Prostate gland (tissue), 2 donors: ENCODE measurements around the gene ARHGEF4. TPM values are rescaled to one million over a fixed set of nuclear protein-coding genes. Genes with fewer than 3 reads are reported as not detected.

ENCODE experiments used
- DNase-seq: peaks from one replicate; pipeline ENCODE4 v3.0.0-alpha.2; 2019; ENCODE audit warnings: low spot score
- H3K27ac ChIP-seq, 2 donors: fragments of 200-600 bp; sonication (generic); 2 replicates each; pipeline ENCODE4 v1.5.1; 2017 to 2019
- H3K27me3 ChIP-seq: fragments of 200-600 bp; sonication (generic); replicated peaks from 2 replicates; pipeline ENCODE4 v1.5.1; 2019; ENCODE audit not compliant: insufficient read depth
- H3K36me3 ChIP-seq, 2 donors: fragments of 200-600 bp; sonication (generic); 1 replicate in 1 of 2; 2 replicates in 1 of 2; pipeline versions ENCODE4 v1.5.1 to v1.8.1; 2017 to 2019
- H3K4me1 ChIP-seq: fragments of 200-600 bp; sonication (generic); replicated peaks from 2 replicates; pipeline ENCODE4 v1.5.1; 2019
- H3K4me3 ChIP-seq, 2 donors: fragments of 200-600 bp; sonication (generic); 2 replicates each; pipeline ENCODE4 v1.5.1; 2017 to 2019
- H3K9me3 ChIP-seq: fragments of 200-600 bp; sonication (generic); 2 replicates; pipeline ENCODE4 v1.5.1; 2017
- CTCF ChIP-seq, 4 experiments: fragments of 200-600 bp in 2 of 4; fragments of 450-650 bp in 2 of 4; sonication (generic) in 2 of 4; IDR thresholded peaks; 1 replicate in 3 of 4; 2 replicates in 1 of 4; pipeline ENCODE4 v1.5.1; 2016 to 2019; ENCODE audit warnings: antibody characterized with exemption in 4 of 4, mild to moderate bottlenecking in 2 of 4, moderate library complexity in 2 of 4
- POLR2A ChIP-seq: fragments of 450-650 bp; IDR thresholded peaks from one replicate; pipeline ENCODE4 v1.6.1; 2016; ENCODE audit warnings: antibody characterized with exemption, mild to moderate bottlenecking
- POLR2AphosphoS5 ChIP-seq: sonication (generic); formaldehyde crosslinking; IDR thresholded peaks from one replicate; pipeline ENCODE4 v1.6.1; 2017; ENCODE audit warnings: antibody characterized with exemption
- WGBS: methylation state at CpG from one replicate; pipeline ENCODE4 v1.1.5; 2018; 5-methylcytosine and 5-hydroxymethylcytosine counted together
- intact Hi-C: fragments of 100-400 bp; cut with DNase I; formaldehyde crosslinking; loops from one replicate; pipeline ENCODE4 v1.14.2; 2022
- total RNA-seq, 2 donors: library from RNA; depleted of rRNA; stranded (reverse); fragments of >200 nt; gene quantifications; one replicate each; pipeline ENCODE4 v1.1.0, GENCODE V29; 2016

Gene ARHGEF4
- total RNA-seq, 2 donors from 2014 or later = 9.6 to 56.0 TPM

GRCh38 chr2:130963849-130964793 lies 127.4 kb downstream of the ARHGEF4 start:
- DNase-seq = peak; percentile 21
- intact Hi-C loops = no loop called here
- H3K27ac ChIP-seq = no peak overlapping the region
- TF ChIP-seq POLR2AphosphoS5 (no peak), POLR2A (no peak), CTCF (IDR thresholded peaks at IDR 0.05) (peak in 3 of 4 experiments; percentile 13 to 20 (median 18))
- H3K9me3 ChIP-seq = no peaks in the 10 kb centered on the region
- peaks cover 11% of the 10 kb centered on the region for H3K27me3 ChIP-seq
- H3K4me3 ChIP-seq = peak overlapping the region; percentile 9 to 25
- H3K36me3 ChIP-seq = no peaks in the 10 kb centered on the region
- H3K4me1 ChIP-seq = no peaks in the 10 kb centered on the region
- WGBS = 3% methylated on average over 63 of the region's 84 CpGs

GRCh38 chr2:130964931-130965330 lies 128.2 kb downstream of the ARHGEF4 start:
- Histone ChIP-seq H3K4me1 (no peaks in the 10 kb centered on the region), H3K4me3 (no peak overlapping the region), H3K9me3 (no peaks in the 10 kb centered on the region), H3K27me3 (peaks cover 11% of the 10 kb centered on the region), H3K27ac (no peak overlapping the region), H3K36me3 (no peaks in the 10 kb centered on the region)
- intact Hi-C loops = no loop called here
- 66% methylated on average over 3 of the region's 3 CpGs for WGBS
- no peak for TF ChIP-seq CTCF (IDR thresholded peaks at IDR 0.05)
- no peak for TF ChIP-seq POLR2AphosphoS5
- no peak for TF ChIP-seq POLR2A
- no peak for DNase-seq

- Histone ChIP-seq H3K4me3 (no peak overlapping the region), H3K36me3 (no peaks in the 10 kb centered on the region), H3K4me1 (no peaks in the 10 kb centered on the region), H3K27ac (no peak overlapping the region), H3K27me3 (peaks cover 11% of the 10 kb centered on the region), H3K9me3 (no peaks in the 10 kb centered on the region)
- no peak for DNase-seq
- WGBS = 64% methylated on average over 15 of the region's 15 CpGs
- TF ChIP-seq CTCF (IDR thresholded peaks at IDR 0.05) = no peak
- TF ChIP-seq POLR2A = no peak
- TF ChIP-seq POLR2AphosphoS5 = no peak
- intact Hi-C loops = no loop called here
These were observed 129.5 kb downstream of the ARHGEF4 start for GRCh38 chr2:130966149-130966774.

GRCh38 chr2:130966775-130967490 lies 130.2 kb downstream of the ARHGEF4 start:
- peaks cover 11% of the 10 kb centered on the region for H3K27me3 ChIP-seq
- no peak for TF ChIP-seq POLR2A
- TF ChIP-seq POLR2AphosphoS5 = no peak
- DNase-seq = no peak
- intact Hi-C loops = no loop called here
- H3K4me1 ChIP-seq = no peaks in the 10 kb centered on the region
- WGBS = 79% methylated on average over 14 of the region's 14 CpGs
- no peak overlapping the region for H3K4me3 ChIP-seq
- no peak overlapping the region for H3K27ac ChIP-seq
- no peaks in the 10 kb centered on the region for H3K36me3 ChIP-seq
- no peaks in the 10 kb centered on the region for H3K9me3 ChIP-seq

- DNase-seq = no peak
- Histone ChIP-seq H3K36me3 (no peaks in the 10 kb centered on the region), H3K9me3 (no peaks in the 10 kb centered on the region), H3K27me3 (peaks cover 4% of the 10 kb centered on the region), H3K4me3 (no peak overlapping the region), H3K4me1 (no peaks in the 10 kb centered on the region), H3K27ac (no peak overlapping the region)
- TF ChIP-seq CTCF (IDR thresholded peaks at IDR 0.05) (no peak), POLR2AphosphoS5 (no peak), POLR2A (no peak)
- intact Hi-C loops = no loop called here
- WGBS = 35% methylated on average over 1 of the region's 1 CpG
These were observed 135.7 kb downstream of the ARHGEF4 start for GRCh38 chr2:130972410-130972809.
